Vagina (tissue), 2 donors: ENCODE measurements around the gene TTC17.

Source experiments
- CTCF ChIP-seq, 3 experiments: fragments of 450-650 bp in 2 of 3; fragments of 200-600 bp in 1 of 3; sonication (generic) in 1 of 3; IDR thresholded peaks; one replicate each; pipeline ENCODE4 v1.5.1; 2017 to 2019; ENCODE audit warnings: antibody characterized with exemption in 3 of 3, mild to moderate bottlenecking in 2 of 3, moderate library complexity in 2 of 3
- POLR2A ChIP-seq, 2 donors: fragments of 450-650 bp; IDR thresholded peaks; one replicate each; pipeline ENCODE4 v1.6.1; 2017; ENCODE audit warnings: antibody characterized with exemption in 2 of 2, mild to moderate bottlenecking in 2 of 2, moderate library complexity in 2 of 2

- TF ChIP-seq CTCF (IDR thresholded peaks at IDR 0.05): no peak
- no peak for TF ChIP-seq POLR2A (IDR thresholded peaks at IDR 0.05)
These were observed 18.7 kb downstream of the TTC17 start for GRCh38 chr11:43377389-43377788.
